ENCODE results near the gene COG1. TPM values are rescaled to one million over a fixed set of nuclear protein-coding genes. Genes with fewer than 3 reads are reported as not detected.

The COG1 gene
- total RNA-seq, 1 experiment from 2014 or later = 18.3 TPM

DNA sequence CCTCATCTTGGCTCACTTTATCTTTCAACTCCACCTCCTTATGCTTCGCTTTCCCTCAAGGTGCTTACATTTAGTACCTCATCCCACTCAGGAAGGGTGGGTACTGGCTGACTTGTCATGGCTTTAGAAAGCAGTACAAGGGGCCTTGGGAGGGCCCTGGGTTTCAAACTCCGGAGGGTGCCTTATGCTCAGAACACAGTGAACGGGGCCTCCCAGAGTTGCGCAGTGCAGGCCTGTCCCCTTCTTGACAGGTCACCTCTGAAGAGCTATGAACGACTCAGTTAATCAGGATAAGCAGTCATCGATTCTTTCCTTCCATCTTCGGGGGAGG, 6.0 kb downstream of the COG1 start:
- DNase-seq (ENCODE audit: low read depth) = no peak

DNA sequence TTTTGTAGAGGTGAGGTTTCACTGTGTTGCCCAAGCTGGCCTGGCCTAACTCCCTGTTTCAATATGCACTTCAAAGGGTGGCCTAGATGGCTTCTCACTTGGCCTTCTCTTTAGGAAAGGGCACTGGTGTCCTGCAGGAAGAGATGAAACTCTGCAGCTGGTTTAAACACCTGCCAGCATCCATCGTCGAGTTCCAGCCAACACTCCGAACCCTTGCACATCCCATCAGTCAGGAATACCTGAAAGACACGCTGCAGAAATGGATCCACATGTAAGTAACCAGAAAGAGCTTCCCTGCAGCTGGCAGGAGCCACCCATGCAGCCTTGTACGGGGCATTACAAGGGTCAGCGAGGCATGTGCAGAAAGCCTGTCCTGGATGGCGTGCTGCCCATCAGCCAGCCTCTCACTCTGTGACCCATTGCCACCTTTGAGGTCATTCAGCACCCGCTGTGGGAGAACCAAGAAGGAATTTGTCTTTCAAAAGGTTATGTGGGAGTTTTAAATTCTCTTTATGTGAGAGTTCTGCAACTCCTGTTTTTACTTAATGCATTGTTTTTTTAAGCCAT, 7.0 kb downstream of the COG1 start:
- no peak for DNase-seq (ENCODE audit: low read depth)

DNA sequence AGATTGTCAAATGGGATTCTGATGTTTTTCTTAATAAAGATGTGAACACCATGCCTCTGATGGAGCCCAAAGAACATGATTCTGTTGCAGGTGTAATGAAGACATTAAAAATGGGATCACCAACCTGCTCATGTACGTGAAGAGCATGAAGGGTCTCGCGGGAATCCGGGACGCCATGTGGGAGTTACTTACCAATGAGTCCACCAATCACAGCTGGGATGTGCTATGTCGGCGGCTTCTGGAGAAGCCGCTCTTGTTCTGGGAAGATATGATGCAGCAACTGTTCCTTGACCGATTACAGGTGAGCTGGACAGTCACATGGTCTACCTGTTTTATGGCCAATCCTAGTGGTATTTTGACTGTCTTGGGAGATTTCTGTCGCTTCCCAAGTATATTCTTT, 7.6 kb downstream of the COG1 start:
- DNase-seq (ENCODE audit: low read depth) = no peak

DNA sequence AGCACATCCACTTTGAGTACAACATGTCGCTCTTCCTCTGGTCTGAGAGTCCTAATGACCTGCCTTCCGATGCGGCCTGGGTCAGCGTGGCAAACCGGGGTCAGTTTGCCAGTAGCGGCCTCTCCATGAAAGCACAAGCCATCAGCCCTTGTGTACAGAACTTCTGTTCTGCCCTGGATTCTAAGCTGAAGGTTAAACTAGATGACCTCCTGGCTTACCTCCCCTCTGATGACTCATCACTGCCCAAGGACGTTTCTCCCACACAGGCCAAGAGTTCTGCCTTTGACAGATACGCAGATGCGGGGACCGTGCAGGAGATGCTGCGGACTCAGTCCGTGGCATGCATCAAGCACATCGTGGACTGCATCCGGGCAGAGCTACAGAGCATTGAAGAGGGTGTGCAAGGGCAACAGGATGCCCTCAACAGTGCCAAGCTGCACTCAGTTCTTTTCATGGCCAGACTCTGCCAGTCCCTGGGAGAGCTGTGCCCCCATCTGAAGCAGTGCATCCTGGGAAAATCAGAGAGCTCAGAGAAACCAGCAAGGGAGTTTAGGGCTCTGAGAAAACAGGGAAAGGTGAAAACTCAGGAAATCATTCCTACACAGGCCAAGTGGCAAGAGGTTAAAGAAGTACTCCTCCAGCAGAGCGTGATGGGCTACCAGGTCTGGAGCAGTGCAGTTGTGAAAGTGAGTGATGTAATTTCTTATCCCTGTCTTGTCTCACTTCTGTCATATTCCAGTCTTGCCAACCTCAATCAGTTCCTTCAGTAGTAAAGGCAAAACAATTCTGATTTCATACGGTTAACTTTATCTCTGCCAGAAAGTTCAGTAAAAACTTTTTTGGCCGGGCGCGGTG, 8.6 kb downstream of the COG1 start:
- peak; percentile 54 for DNase-seq (ENCODE audit: low read depth)

DNA sequence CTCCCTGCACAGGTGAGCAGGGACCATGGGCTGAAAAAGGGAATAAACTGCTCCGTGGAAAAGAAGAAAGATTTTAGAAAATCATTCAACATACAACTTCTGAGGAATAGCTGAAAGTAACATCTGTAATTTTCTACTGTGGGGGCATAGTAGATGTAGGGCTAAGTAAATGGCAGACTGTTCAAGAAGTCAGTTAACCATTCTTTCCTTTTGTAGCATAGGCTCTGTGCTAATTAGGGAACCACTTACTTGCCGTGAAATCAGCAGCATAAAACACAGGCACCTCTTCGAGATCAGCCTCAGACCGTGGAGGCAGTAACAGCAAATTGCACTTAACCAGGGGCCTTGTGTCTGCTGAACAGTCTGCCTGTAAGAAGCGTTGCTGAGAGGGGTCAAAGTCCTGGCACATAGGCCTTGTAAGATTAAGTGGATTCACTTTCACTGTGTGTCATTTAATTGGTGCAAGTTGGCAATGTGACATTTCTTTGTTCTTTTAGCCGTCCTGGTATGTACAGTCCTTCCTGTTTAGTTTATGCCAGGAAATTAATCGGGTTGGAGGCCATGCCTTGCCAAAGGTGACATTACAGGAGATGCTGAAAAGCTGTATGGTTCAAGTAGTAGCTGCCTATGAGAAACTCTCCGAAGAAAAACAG, 10.4 kb downstream of the COG1 start:
- DNase-seq (ENCODE audit: low read depth) = no peak

DNA sequence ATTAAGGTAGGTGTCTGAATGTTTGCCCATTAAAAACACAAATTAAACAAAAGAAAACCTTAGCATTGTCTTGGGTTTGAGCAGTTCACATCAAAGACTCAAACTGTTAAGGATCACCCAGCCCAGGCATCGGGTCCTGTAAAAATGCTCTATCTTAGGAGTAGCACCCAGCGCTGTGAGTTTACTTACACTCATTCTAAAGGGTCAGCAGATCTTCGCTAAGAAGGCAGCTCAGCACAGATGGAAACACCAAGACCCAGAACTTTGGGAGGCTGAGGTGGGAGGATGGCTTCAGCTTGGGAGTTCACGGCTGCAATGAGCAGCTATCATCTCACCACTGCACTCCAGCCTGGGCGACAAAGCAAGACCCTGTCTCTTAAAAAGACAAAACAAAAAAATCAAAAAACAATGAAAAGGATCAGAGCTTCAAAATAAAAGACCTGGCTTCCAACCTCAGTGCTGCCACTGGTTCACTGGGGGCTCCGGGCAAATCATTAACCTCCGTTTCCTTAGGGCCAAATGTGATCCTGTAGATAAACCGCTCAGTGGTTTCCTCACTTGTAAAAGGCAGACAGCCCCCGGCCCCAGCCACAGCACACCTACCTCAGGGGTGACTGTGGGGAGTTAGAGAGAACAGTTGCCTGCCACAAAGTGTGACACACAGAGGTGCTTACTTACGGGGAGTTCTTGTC, 11.1 kb downstream of the COG1 start:
- no peak for DNase-seq (ENCODE audit: low read depth)

DNA sequence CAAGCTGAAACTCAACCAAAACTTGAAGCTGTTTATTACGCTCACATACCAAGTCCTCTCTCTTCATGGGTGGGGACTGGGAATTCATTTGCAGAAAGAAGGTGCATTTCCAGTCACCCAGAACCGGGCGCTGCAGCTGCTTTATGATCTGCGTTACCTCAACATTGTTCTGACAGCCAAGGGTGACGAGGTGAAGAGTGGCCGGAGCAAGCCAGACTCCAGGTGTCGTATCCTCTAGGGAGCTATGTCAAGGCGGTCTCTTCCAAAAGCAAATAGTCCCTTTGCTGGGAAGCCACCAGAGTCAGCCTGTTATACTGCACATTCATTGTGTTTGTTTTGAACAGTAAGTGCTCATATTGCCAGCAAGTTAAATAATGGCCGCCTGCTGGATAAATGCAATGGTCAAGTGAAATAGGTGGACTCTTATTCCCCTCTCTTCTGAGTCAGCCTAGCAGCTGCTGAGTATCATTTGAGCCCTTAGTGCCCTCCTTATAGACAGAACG, 12.7 kb downstream of the COG1 start:
- no peak for DNase-seq (ENCODE audit: low read depth)

DNA sequence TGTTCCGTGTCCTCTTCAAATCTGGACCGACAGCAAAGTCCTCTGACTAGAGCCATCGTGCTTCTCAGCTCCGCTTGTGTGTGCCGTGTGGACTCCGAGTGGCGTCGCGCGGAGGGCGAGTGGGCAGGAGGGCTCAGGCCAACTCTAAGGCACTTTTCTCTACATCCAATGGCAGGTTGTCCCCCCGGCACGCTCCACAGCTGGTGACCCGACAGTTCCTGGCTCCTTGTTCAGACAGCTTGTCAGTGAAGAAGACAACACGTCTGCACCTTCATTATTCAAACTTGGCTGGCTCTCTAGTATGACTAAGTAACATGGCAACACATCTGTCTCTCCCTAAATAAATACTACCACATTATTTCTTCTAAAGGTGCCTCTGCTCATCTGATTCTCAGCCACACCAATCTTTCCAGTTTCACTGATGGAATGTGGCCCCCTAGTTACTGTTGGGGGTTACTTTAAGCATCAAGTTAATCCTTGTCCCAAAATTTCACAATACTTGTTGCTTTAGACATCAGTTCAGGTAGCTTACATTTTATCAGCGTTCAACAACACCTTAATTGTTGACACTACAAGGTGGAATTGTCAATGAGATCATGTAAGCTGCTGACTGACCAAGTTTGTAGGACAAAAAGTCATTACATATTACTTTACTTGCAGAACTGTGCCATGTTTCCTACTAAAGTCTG, 15.4 kb downstream of the COG1 start:
- DNase-seq (ENCODE audit: low read depth) = no peak

DNA sequence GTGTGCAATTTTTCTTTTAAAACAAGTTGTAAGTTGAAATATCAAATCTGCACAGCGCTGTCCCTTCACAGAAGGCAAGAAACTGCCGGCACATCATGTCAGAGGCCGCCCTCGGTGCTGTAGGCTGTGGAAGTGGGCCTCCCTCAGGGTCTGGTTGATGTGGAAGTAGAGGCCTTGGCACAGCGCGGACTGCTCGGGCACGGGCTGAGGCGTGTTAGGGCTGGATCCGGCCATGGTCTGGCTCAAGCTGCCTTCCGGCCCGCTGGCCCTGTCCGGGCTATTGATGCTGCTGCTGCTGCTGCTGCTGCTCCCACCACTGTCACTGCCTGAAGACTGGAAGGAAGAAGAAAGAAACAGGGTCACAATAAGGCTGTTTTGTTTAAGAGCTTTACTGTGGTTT, 16.6 kb downstream of the COG1 start:
- DNase-seq (ENCODE audit: low read depth) = no peak

DNA sequence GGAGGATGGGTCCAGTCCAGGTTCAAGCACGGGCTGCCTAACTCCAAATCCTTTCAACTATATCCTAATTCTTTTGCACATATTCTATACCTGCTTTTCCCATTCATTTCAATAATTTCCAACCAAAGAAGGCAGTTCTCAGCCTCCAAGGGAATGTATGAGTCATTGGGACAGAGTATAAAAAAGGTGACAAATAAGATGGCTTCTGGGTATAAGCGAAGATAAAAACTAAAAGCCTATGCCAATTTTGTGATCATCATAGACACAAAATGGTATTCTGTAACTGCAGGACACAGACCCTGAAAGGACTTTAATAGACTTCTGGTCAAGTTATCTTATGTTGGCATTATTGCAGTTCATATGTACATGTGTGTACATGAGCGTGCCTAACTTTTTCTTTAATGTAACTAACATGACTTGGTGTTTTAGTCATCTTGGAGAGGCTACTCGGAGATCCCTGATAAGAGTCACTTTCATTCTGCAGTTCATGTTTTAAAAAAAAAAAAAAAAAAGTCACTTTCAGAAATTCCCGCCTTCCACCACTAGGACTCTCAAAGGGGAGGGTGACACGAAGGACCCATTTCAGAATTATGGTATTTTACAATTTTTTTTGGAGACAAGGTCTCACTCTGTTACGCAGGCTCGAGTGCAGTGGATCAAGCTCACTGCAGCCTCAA, 17.3 kb downstream of the COG1 start:
- no peak for DNase-seq (ENCODE audit: low read depth)

DNA sequence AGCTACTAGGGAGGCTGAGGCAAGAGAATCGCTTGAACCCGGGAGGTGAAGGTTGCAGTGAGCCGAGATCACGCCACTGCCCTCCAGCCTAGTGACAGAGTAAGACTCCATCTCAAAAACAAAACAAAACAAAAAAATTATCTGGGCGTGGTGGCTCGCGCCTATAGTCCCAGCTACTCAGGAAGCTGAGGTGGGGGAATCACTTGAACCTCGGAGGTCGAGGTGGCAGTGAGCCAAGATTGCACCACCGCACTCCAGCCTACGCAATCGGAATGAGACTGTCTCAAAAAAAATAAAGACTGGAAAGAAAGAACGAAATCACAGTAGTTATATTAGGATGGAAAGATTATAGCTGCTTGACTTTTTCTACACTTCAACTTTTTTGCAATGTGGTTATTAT, 18.9 kb downstream of the COG1 start:
- no peak for DNase-seq (ENCODE audit: low read depth)

DNA sequence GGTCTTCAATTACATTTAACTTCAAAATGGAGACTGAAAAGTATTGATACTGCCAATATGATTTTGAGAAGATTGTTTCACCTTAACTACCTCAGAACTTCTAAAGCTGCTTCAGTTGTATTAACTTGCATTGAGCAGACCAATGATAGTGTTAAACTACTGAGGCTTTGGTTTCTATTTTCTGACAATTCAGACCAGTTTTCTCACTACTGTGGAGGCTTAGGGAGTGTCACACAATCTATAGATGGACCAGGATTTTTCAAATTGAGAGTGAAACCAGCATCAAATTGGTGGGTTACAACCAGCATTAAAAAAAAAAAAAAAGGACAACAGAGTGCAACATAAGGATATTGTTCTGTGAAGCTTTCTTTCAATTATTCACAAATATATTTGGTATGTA, 21.2 kb downstream of the COG1 start:
- no peak for DNase-seq (ENCODE audit: low read depth)

DNA sequence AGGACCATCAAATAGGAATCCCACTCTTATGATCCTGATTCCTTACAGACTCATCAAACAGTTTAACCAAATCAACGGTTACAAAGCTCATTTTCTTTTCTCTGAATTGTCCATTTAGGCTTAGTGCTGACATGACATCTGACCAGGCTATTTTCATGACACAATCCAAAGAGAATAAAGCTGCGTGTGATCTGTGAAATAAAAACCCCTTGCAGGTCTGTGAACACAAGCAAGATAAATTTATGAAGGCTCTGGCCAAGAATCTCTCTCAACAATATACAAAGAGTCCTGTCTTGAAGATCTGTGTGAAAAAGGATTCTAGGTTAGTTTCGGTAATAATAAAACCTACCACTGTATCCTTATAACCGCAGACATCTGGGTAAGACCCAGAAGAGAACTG, 22.0 kb downstream of the COG1 start:
- no peak for DNase-seq (ENCODE audit: low read depth)

DNA sequence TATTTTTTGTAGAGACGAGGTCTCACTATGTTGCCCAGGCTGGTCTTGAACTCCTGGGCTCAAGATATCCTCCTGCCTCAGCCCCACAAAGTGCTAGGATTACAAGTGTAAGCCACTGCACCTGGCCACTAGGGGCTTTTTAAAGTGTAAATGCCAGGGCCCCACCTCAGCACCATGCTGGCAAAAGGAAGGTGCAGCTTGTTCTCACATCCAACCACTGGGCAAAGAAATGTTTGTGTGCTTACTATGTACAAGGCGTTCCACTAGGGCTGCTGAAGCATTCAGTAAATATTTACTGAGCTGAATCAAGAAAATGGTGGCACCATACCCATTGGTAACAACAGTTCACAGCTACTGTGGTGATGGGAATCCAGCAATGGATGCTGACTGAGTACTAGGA, 22.6 kb downstream of the COG1 start:
- no peak for DNase-seq (ENCODE audit: low read depth)

DNA sequence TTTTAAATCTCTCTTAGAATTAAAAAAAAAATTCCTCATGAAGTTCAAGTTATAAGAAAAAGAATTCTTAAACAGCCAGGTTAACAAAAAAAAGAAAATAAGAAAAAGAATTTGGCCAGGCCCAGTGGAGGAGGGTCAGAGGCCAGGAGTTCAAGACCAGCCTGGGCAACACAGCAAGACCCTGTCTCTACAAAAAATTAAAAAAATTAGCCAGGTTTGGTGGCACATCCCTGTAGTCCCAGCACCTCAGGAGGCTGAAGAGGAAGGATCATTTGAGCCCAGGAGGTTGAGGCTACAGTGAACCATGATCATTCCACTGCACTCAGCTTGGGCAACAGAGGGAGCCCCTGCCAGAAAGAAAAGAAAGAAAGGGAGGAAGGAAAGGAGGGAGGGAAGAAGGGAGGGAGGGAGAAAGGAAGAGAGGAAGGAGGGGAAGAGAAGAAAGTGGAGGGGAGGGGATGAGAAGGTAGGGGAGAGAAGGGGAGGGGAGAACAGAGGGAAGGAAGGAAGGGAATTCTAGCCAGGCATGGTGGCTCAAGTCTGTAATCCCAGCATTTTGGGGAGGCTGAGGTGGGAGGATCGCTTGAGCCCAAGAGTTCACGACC, 30.9 kb downstream of the COG1 start:
- DNase-seq (ENCODE audit: low read depth) = no peak

DNA sequence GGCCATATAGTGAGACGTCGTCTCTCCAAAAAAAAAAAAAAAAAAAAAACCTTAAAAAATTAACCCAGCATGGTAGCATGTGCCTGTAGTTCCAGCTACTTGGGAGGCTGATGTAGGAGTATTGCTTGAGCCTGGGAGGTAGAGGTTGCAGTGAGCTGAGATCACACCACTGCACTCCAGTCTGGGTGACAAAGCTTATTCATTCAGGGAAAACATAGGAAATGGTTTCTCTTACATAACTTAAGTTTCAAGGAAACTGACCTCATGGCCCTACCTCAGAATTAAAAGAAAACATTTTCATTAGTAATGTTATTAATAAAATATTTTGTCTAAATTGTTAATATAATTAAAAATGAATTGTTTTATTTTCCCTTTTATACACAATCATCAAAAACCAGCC, 31.4 kb downstream of the COG1 start:
- no peak for DNase-seq (ENCODE audit: low read depth)

DNA sequence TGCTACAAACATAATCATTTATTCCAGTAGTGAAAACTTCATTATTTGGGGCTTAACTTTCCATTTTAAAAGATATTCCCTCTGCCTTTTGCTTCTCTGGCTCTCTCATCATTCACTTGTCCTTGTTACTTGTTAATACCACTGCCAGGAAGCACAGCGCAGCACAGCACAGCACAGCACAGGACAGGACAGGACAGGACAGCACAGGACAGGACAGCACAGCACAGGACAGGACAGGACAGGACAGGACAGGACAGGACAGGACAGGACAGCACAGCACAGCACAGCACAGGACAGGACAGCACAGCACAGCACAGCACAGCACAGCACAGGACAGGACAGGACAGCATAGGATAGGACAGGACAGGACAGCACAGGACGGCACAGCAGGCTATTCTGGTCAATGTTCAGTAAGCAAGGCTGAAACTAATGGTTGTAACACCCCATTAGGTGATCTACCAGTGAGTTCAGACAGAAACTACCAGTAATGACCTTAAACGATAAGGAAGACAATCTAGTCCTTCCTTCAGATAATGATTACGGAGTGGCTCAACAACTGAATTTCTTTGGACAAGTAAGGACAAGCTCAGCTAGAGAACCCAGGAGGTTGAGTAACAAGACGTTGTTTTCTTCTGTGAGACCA, 31.9 kb downstream of the COG1 start:
- DNase-seq (ENCODE audit: low read depth) = no peak

DNA sequence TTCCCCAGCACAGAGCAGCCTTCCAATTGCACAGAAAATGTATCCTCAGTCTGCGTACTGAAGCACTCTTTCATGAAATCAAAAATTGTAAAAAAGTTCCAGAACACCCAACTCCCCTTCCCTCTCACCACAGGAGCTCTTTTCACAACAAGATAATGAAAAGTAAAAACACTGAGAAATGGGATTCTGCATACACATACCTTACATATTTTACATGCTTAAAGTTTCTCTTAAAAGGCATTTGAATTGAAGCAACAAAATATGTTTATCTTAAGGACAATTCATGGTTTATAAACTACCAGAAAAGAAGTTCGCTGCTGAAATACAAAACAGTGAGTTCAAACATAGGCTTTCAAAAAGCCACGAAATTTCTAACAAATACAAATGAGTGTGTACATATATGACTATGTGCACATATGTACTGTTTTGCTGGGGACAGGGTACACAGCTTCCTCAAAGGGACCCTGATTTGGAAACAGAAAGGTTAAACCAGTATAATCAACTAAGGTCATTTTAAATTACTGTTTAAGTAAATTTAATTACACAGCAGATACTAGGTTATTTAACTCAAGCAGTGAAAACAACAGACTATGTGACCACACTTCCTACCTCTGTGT, 33.8 kb downstream of the COG1 start:
- no peak for DNase-seq (ENCODE audit: low read depth)

DNA sequence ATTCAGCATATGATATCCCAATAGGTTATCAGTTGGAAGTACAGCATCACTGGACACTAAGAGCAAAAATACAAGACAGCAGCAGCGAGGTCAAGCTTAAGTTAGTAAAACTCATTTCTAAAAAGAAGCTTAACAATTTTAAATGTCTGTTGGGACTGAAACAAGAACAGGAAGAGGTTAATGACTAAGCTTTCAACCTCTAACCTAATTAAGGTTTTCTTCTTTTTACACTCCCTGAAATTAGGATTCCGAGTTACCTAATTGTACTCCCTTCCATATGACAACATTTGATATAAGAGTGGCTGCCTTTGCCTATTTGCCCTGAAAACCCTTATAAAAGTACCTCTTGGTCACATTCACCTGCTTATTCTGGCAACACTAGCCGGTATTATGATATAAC, 34.5 kb downstream of the COG1 start:
- no peak for DNase-seq (ENCODE audit: low read depth)

DNA sequence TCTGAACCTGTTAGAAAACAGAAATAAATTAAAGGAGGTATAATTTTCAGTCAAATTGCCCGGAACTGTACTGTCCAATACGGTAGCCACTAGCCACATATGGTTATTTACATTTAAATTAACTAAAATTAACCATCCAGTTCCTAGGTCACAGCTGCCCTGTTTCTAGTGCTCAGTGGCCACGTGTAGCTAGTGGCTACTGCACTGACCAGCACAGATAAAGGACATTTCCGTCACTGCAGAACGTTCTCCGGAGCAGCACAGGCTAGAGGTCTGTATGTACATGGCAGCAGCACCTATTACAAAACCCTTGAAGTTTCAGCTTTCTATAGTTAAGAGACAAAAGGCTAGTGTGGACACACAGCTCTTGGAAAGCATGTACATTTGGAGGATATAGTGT, 35.1 kb downstream of the COG1 start:
- no peak for DNase-seq (ENCODE audit: low read depth)

Data from RPMI7951 (cell line).